Choroid plexus epithelial cell (primary cell): ENCODE results near the gene IRX6.

Source experiments
- DNase-seq: peaks from one replicate; pipeline ENCODE4 v3.0.0-alpha.2; 2010; ENCODE audit warnings: low read depth
- H3K4me3 ChIP-seq: 2 replicates; pipeline ENCODE4 v1.5.1; 2011; ENCODE audit warnings: low read depth, mild to moderate bottlenecking, control low read depth, low read length, moderate library complexity
- CTCF ChIP-seq: conservative IDR thresholded peaks from 2 replicates; pipeline ENCODE4 v1.5.1; 2011; ENCODE audit warnings: low read depth, mild to moderate bottlenecking, control low read depth, inconsistent platforms, low read length, moderate library complexity

The IRX6 gene

GRCh38 chr16:55359946-55360345 is 35.9 kb downstream of the IRX6 start:
- TF ChIP-seq CTCF, result no peak
- no peak for DNase-seq
- no peak overlapping the region for H3K4me3 ChIP-seq

- DNase-seq, result no peak
- TF ChIP-seq CTCF, result no peak
- no peak overlapping the region for H3K4me3 ChIP-seq
These were observed 40.8 kb downstream of the IRX6 start for GRCh38 chr16:55364811-55365210.

- no peak for TF ChIP-seq CTCF
- H3K4me3 ChIP-seq, result no peak overlapping the region
- peak; percentile 15 for DNase-seq
These were observed 43.4 kb downstream of the IRX6 start for GRCh38 chr16:55367301-55367811.

GRCh38 chr16:55367866-55368603 is 44.0 kb downstream of the IRX6 start:
- no peak for TF ChIP-seq CTCF
- peak; percentile 17 for DNase-seq
- H3K4me3 ChIP-seq, result no peak overlapping the region

- no peak for TF ChIP-seq CTCF
- no peak for DNase-seq
- H3K4me3 ChIP-seq, result no peak overlapping the region
These were observed 45.1 kb downstream of the IRX6 start for GRCh38 chr16:55369151-55369550.

GRCh38 chr16:55370762-55371482 is 46.9 kb downstream of the IRX6 start:
- H3K4me3 ChIP-seq, result no peak overlapping the region
- peak; percentile 57 for DNase-seq
- TF ChIP-seq CTCF, result peak; percentile 59
